ENCODE data around the gene DIP2B.

- TF ChIP-seq ZNF276 (CRISPR knock-in tag; IDR thresholded peaks at IDR 0.05; ENCODE audit: low read depth) = no peak
- no peak for TF ChIP-seq EZH2 (conservative IDR thresholded peaks at IDR 0.05; ENCODE audit: low read depth, low read length)
- no peak for TF ChIP-seq ZNF816 (CRISPR knock-in tag; IDR thresholded peaks at IDR 0.05; ENCODE audit: borderline replicate concordance)
Measured at GRCh38 chr12:50686406-50686805, 181.6 kb downstream of the DIP2B start.
